ENCODE data around the gene ATAD3B. TPM values are rescaled to one million over a fixed set of nuclear protein-coding genes. Genes with fewer than 3 reads are reported as not detected.

Gene ATAD3B
- total RNA-seq, 1 experiment from 2014 or later = 62.9 TPM

GRCh38 chr1:1463312-1463711 lies 8.3 kb upstream of the ATAD3B start:
- RAD21 ChIA-PET (ENCODE audit: low non-redundant PET in 1 of 2, low total read pairs in 2 of 2, uncharacterized antibody in 2 of 2, unreplicated experiment in 2 of 2) = no interaction called here
- H3K9me2 ChIP-seq (ENCODE audit: insufficient read depth) = no peaks in the 10 kb centered on the region
- H3K4me2 ChIP-seq (ENCODE audit: low read length) = no peak overlapping the region
- H3K9ac ChIP-seq (ENCODE audit: low read length) = no peak overlapping the region
- H3K9me3 ChIP-seq (ENCODE audit: control insufficient read depth in 1 of 2, insufficient read depth in 1 of 2, low read depth in 1 of 2, low read length in 2 of 2) = no peaks in the 10 kb centered on the region
- no peak overlapping the region for H3K4me3 ChIP-seq (replicated peaks in 1 of 2; ENCODE audit: low read depth in 1 of 2, low read length in 2 of 2)
- DNase-seq (ENCODE audit: low read depth, low spot score) (no peak), ATAC-seq (no peak)
- no TSS peak for BruUV-seq (replicated peaks)
- CTCF ChIA-PET = no interaction called here
- peaks cover 2 to 10% of the 10 kb centered on the region in 2 experiments; a peak in 2 of 4 replicates for H3K4me1 ChIP-seq (ENCODE audit: control insufficient read depth in 1 of 2, insufficient read depth in 2 of 2, low read length in 2 of 2)
- no peak overlapping the region for H2AFZ ChIP-seq (ENCODE audit: low read depth, low read length, poor library complexity, severe bottlenecking)
- no peaks in the 10 kb centered on the region for H3K79me2 ChIP-seq (ENCODE audit: insufficient read depth, low read length)
- POLR2A ChIA-PET = no interaction called here
- intact Hi-C loops (cut with micrococcal nuclease) = no loop called here
- no peaks in the 10 kb centered on the region for H3K36me3 ChIP-seq (ENCODE audit: control insufficient read depth in 1 of 2, insufficient read depth in 2 of 2, low read length in 2 of 2)
- no peaks in the 10 kb centered on the region for H4K20me1 ChIP-seq (ENCODE audit: insufficient read depth)
- H3K27me3 ChIP-seq (ENCODE audit: insufficient read depth, low read length) = no peaks in the 10 kb centered on the region
- no peak for TF ChIP-seq YY1 (IDR thresholded peaks at IDR 0.05; ENCODE audit: extremely low read depth, insufficient replicate concordance, low read depth, low read length)
- no peak for TF ChIP-seq POLR2A (IDR thresholded peaks at IDR 0.05; ENCODE audit: borderline replicate concordance, extremely low read depth, insufficient read depth, insufficient read length)
- TF ChIP-seq RAD21 (IDR thresholded peaks at IDR 0.05; ENCODE audit: low read depth) = no peak
- no peak for TF ChIP-seq CTCF (IDR thresholded peaks at IDR 0.05 in 2 of 3, conservative IDR thresholded peaks at IDR 0.05 in 1 of 3; ENCODE audit: borderline replicate concordance in 1 of 3, insufficient read depth in 1 of 3, low read depth in 2 of 3, low read length in 2 of 3)
- TF ChIP-seq EZH2 (IDR thresholded peaks at IDR 0.05) = no peak
- TF ChIP-seq POLR2AphosphoS5 (IDR thresholded peaks at IDR 0.05; ENCODE audit: low read depth, low read length) = no peak
- TF ChIP-seq ZFX (IDR thresholded peaks at IDR 0.05) = no peak
- no peak for TF ChIP-seq SP1 (IDR thresholded peaks at IDR 0.05; ENCODE audit: low read depth)
- TF ChIP-seq MAX (IDR thresholded peaks at IDR 0.05) = no peak
- TF ChIP-seq EZH2phosphoT487 (IDR thresholded peaks at IDR 0.05; ENCODE audit: borderline replicate concordance) = no peak
- no peak for TF ChIP-seq CBX3 (IDR thresholded peaks at IDR 0.05; ENCODE audit: low read depth)
- no peak for TF ChIP-seq EGR1 (IDR thresholded peaks at IDR 0.05; ENCODE audit: low read depth)
- no peak for TF ChIP-seq JUND (IDR thresholded peaks at IDR 0.05)
- TF ChIP-seq SRF (IDR thresholded peaks at IDR 0.05; ENCODE audit: low read depth) = no peak
- TF ChIP-seq ZNF274 (IDR thresholded peaks at IDR 0.05; ENCODE audit: low read depth, low read length) = no peak
- no peak for TF ChIP-seq SIN3A (IDR thresholded peaks at IDR 0.05; ENCODE audit: low read depth)
- TF ChIP-seq REST (IDR thresholded peaks at IDR 0.05; ENCODE audit: low read depth) = no peak
- no peak for TF ChIP-seq ATF3 (IDR thresholded peaks at IDR 0.05)
- no peak overlapping the region for H3K27ac ChIP-seq (ENCODE audit: low read depth, low read length)
